IPS DF 19.7 (cell line): Measurements from ENCODE around the gene CDH26.

Source experiments
- DNase-seq: peaks from one replicate; pipeline ENCODE4 v3.0.0-alpha.2; 2013; ENCODE audit warnings: low read depth, low spot score

The CDH26 gene

GRCh38 chr20:60046436-60046835, 88.2 kb downstream of the CDH26 start:
- no peak for DNase-seq

- no peak for DNase-seq
Measured at GRCh38 chr20:60046860-60047259, 88.6 kb downstream of the CDH26 start.

GRCh38 chr20:60048634-60049521, 90.7 kb downstream of the CDH26 start:
- no peak for DNase-seq

GRCh38 chr20:60049601-60050000, 91.4 kb downstream of the CDH26 start:
- no peak for DNase-seq

GRCh38 chr20:60050193-60050947, 92.1 kb downstream of the CDH26 start:
- no peak for DNase-seq

- DNase-seq: no peak
Measured at GRCh38 chr20:60051911-60052310, 93.7 kb downstream of the CDH26 start.

- no peak for DNase-seq
Measured at GRCh38 chr20:60052322-60052721, 94.1 kb downstream of the CDH26 start.

- no peak for DNase-seq
Measured at GRCh38 chr20:60053125-60053817, 95.0 kb downstream of the CDH26 start.

- DNase-seq: no peak
Measured at GRCh38 chr20:60053818-60054190, 95.6 kb downstream of the CDH26 start.

GRCh38 chr20:60054716-60055634, 96.8 kb downstream of the CDH26 start:
- no peak for DNase-seq

GRCh38 chr20:60055740-60056139, 97.5 kb downstream of the CDH26 start:
- no peak for DNase-seq

GRCh38 chr20:60056407-60057122, 98.3 kb downstream of the CDH26 start:
- no peak for DNase-seq

- peak; percentile 28 for DNase-seq
Measured at GRCh38 chr20:60057123-60057865, 99.1 kb downstream of the CDH26 start.

GRCh38 chr20:60057866-60058807, 99.9 kb downstream of the CDH26 start:
- DNase-seq: no peak

- no peak for DNase-seq
Measured at GRCh38 chr20:60058879-60059278, 100.7 kb downstream of the CDH26 start.

- no peak for DNase-seq
Measured at GRCh38 chr20:60060006-60060557, 101.9 kb downstream of the CDH26 start.

- no peak for DNase-seq
Measured at GRCh38 chr20:60060593-60060992, 102.4 kb downstream of the CDH26 start.

GRCh38 chr20:60062431-60063047, 104.3 kb downstream of the CDH26 start:
- DNase-seq: no peak
